Endothelial cell (in vitro differentiated cells): ENCODE data around the gene BAIAP2. TPM values are rescaled to one million over a fixed set of nuclear protein-coding genes. Genes with fewer than 3 reads are reported as not detected.

Experiments used
- DNase-seq: peaks from one replicate; pipeline ENCODE4 v3.0.0; 2021; ENCODE audit warnings: low spot score
- H3K27ac Mint-ChIP-seq: one replicate; pipeline ENCODE4 v1.8.0; 2021; ENCODE audit warnings: mixed read lengths, inconsistent platforms; ENCODE audit not compliant: unreplicated experiment
- H3K27me3 Mint-ChIP-seq: one replicate; pipeline ENCODE4 v1.8.0; 2021; ENCODE audit warnings: mild to moderate bottlenecking, moderate library complexity, mixed read lengths, inconsistent platforms; ENCODE audit not compliant: unreplicated experiment
- H3K36me3 Mint-ChIP-seq: one replicate; pipeline ENCODE4 v1.8.0; 2021; ENCODE audit warnings: mild to moderate bottlenecking, low read depth, mixed read lengths, inconsistent platforms; ENCODE audit not compliant: unreplicated experiment
- H3K4me1 Mint-ChIP-seq: one replicate; pipeline ENCODE4 v1.8.0; 2021; ENCODE audit warnings: mild to moderate bottlenecking, mixed read lengths, inconsistent platforms; ENCODE audit not compliant: unreplicated experiment
- H3K4me3 Mint-ChIP-seq: one replicate; pipeline ENCODE4 v1.8.0; 2021; ENCODE audit warnings: mild to moderate bottlenecking, mixed read lengths, inconsistent platforms; ENCODE audit not compliant: unreplicated experiment
- H3K9me3 Mint-ChIP-seq: one replicate; pipeline ENCODE4 v1.8.0; 2021; ENCODE audit warnings: mixed read lengths, inconsistent platforms; ENCODE audit not compliant: unreplicated experiment
- total RNA-seq: library from RNA; stranded (reverse); fragmentation: NEBNext Ultra II Directional; extraction: Animal tissue kit (Norgen Biotek cat#: 25700); gene quantifications from one replicate; pipeline ENCODE4 v1.2.1, GENCODE V29; 2021; ENCODE audit not compliant: unreplicated experiment
- TF ChIP-seq, protein P1 (sequence below): fragments of 200-600 bp; sonication (generic); IDR thresholded peaks from one replicate; pipeline ENCODE4 v1.5.0; 2021; ENCODE audit warnings: antibody characterized with exemption; ENCODE audit not compliant: unreplicated experiment

Gene BAIAP2
- total RNA-seq, 1 donor from 2014 or later = 67.8 TPM

DNA sequence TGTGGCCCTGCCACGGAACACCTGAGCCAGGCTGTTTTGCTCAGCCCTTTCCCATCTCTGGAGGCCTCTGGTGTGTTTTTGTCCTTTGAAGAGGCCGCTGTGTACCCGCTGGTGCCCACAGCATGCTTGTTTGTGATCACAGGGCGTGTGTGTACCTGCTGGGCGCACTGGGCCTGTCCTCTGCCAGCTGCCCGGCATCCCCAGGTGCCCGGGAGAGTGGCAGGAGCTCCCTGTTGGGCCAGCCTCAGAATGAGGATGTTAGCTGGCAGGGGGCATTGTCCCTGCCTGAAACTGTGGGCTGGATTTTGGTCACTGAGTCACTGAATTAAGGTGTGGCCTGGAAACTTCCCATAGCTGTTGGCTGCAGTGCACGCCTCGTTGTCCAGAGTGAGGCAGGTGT, 31.1 kb downstream of the BAIAP2 start:
- Mint-ChIP-seq H3K4me3 (no peak overlapping the region), H3K4me1 (peaks cover 16% of the 10 kb centered on the region), H3K9me3 (no peaks in the 10 kb centered on the region), H3K27ac (no peak overlapping the region), H3K36me3 (peaks cover 15% of the 10 kb centered on the region), H3K27me3 (peaks cover 11% of the 10 kb centered on the region)
- DNase-seq = no peak
- TF ChIP-seq, protein P1, sequence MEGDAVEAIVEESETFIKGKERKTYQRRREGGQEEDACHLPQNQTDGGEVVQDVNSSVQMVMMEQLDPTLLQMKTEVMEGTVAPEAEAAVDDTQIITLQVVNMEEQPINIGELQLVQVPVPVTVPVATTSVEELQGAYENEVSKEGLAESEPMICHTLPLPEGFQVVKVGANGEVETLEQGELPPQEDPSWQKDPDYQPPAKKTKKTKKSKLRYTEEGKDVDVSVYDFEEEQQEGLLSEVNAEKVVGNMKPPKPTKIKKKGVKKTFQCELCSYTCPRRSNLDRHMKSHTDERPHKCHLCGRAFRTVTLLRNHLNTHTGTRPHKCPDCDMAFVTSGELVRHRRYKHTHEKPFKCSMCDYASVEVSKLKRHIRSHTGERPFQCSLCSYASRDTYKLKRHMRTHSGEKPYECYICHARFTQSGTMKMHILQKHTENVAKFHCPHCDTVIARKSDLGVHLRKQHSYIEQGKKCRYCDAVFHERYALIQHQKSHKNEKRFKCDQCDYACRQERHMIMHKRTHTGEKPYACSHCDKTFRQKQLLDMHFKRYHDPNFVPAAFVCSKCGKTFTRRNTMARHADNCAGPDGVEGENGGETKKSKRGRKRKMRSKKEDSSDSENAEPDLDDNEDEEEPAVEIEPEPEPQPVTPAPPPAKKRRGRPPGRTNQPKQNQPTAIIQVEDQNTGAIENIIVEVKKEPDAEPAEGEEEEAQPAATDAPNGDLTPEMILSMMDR = no peak

DNA sequence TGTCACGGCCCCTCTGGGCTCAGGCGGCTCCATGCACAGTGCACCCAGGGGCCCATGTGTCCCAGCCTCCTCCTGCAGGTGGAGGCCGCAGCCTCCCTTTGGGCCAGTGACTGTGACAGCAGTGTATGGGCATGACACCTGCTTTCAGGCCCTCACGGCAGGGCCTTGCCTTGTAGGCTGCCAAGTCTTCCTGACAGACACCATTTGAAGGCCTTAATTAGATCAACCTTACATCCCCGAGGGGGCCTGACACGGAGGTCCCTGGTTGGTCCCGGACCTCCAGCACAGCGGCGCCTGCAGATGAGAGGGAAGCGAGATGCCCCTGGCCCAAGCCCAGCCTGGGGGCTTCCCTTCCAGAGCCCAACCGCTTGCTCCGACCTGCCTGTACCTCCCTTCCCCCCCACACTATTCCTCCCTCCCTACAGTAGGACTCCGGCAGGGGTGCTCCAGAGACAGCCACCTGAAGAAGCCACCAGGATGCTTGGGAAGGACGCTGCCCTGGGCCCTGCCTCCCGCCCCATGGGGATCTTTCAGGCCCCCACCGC, 31.9 kb downstream of the BAIAP2 start:
- peaks cover 7% of the 10 kb centered on the region for H3K36me3 Mint-ChIP-seq

DNA sequence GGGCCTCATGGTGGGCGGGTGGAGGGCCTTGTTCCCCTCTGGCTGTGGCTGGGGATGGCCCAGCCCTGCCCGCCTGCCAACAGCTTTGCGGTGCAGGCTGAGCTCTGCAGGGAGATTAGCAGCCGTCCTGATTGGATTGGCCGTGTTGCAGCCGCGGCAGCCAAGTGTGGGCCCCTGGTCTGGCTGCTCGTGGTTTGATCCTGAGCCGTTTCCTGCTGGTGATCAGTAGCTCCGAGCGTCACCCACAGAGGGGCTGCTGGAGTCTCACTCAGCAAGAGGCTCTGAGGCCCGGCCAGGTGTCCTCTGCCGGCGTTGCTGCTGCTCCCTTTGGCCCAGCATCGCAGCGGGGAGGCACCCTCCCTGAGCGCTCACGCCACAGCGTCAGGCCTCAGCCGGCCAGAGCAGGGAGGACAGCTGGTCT, 32.5 kb downstream of the BAIAP2 start:
- TF ChIP-seq, protein P1 = no peak
- H3K4me3 Mint-ChIP-seq = no peak overlapping the region
- no peak for DNase-seq
- H3K27ac Mint-ChIP-seq = no peak overlapping the region
- peaks cover 10% of the 10 kb centered on the region for H3K36me3 Mint-ChIP-seq
- H3K27me3 Mint-ChIP-seq = peaks cover 11% of the 10 kb centered on the region
- no peaks in the 10 kb centered on the region for H3K9me3 Mint-ChIP-seq
- peaks cover 17% of the 10 kb centered on the region for H3K4me1 Mint-ChIP-seq

More for the DNA sequence above, 31.9 kb downstream of the BAIAP2 start:
- Mint-ChIP-seq H3K27me3 (peaks cover 11% of the 10 kb centered on the region), H3K4me3 (no peak overlapping the region), H3K4me1 (peaks cover 16% of the 10 kb centered on the region), H3K27ac (no peak overlapping the region), H3K9me3 (no peaks in the 10 kb centered on the region)
- no peak for DNase-seq
- TF ChIP-seq, protein P1 = no peak

DNA sequence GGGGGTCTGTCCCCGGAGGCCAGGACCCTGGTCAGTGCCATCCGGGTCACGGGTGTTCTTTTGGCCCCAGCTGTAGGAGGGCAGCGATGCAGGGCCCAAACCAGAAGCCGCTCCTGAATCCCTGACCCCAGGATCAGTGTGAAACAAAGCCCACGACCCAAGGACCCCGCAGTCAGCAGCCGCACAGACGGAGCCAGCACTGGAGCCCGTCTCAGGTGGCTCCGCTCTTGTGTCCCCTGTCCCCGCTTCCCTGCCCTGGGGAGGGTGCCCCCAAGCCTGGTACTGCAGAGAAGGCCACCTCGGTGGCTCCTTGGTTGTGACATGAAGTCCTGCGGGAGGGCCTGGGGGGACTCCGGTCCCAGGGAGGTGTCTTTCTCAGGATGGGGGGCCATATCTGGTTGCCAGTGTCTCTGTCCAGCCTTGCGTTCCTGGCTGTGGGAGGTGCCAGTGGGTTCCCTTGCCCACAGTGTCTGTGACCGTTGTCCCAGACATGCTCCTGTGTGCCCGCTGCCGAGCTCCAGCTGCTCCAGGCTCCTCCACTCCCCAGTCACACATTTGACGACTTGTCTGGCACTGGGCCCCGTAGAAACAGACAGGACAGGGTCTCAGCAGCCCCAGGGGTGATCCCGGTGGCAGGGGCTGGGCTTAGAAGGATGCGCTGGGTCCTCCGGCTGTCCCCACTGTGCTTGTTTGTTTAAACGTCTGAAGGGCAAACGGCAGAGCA, 33.6 kb downstream of the BAIAP2 start:
- no peak for DNase-seq
- H3K27me3 Mint-ChIP-seq = peaks cover 11% of the 10 kb centered on the region
- H3K4me1 Mint-ChIP-seq = peaks cover 7% of the 10 kb centered on the region
- no peak overlapping the region for H3K27ac Mint-ChIP-seq
- H3K9me3 Mint-ChIP-seq = no peaks in the 10 kb centered on the region
- peaks cover 14% of the 10 kb centered on the region for H3K36me3 Mint-ChIP-seq
- no peak overlapping the region for H3K4me3 Mint-ChIP-seq
- TF ChIP-seq, protein P1 = no peak

DNA sequence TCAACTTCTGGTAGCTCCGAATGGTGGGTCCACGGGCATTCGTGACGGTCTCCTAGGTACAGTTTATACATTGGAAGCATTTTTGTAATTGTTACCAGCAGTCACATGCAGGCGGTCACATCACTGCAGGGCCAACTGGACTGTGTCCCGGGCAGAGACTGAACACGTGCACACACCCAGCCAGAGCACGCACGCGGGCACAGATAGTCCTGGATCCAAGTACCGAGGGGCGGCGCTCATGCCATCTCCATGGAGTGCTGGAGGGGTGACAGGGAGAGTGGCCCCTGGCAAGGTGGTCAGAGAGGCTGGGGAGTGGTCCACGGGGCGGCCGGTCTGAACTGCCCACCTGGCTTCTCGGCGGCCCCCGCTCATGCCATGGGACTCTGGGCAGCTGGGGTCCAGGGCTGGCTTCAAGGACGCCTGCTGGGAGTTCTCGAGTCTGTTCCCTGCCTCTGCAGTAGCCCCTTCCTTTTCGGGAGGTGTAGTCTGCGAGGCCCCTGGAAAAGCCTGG, 34.2 kb downstream of the BAIAP2 start:
- no peak overlapping the region for H3K4me3 Mint-ChIP-seq
- TF ChIP-seq, protein P1 = no peak

More for the DNA sequence above, 34.2 kb downstream of the BAIAP2 start:
- DNase-seq = no peak
- H3K36me3 Mint-ChIP-seq = peaks cover 18% of the 10 kb centered on the region
- peaks cover 6% of the 10 kb centered on the region for H3K4me1 Mint-ChIP-seq
- H3K9me3 Mint-ChIP-seq = no peaks in the 10 kb centered on the region
- H3K27me3 Mint-ChIP-seq = peaks cover 14% of the 10 kb centered on the region
- H3K27ac Mint-ChIP-seq = no peak overlapping the region
